ENCODE measurements around the gene PTPRN2.

The PTPRN2 gene

GRCh38 chr7:158002486-158003080 lies 585.0 kb downstream of the PTPRN2 start:
- Histone ChIP-seq H3K9me3 (ENCODE audit: low read length) (no peaks in the 10 kb centered on the region), H3K27ac (ENCODE audit: low read depth, low read length) (no peak overlapping the region), H3K27me3 (ENCODE audit: control insufficient read depth in 1 of 2, insufficient read depth in 2 of 2, low read length in 2 of 2) (no peaks in the 10 kb centered on the region), H3K4me1 (ENCODE audit: insufficient read depth, low read length) (no peaks in the 10 kb centered on the region), H3K9ac (ENCODE audit: low read length) (no peak overlapping the region), H3K4me3 (ENCODE audit: low read depth in 1 of 2, low read length in 2 of 2) (no peak overlapping the region), H3K36me3 (ENCODE audit: insufficient read depth, low read length) (no peaks in the 10 kb centered on the region)

- H3K27ac ChIP-seq (ENCODE audit: low read depth, low read length) = no peak overlapping the region
- no peaks in the 10 kb centered on the region for H3K9me3 ChIP-seq (ENCODE audit: low read length)
- H3K36me3 ChIP-seq (ENCODE audit: insufficient read depth, low read length) = no peaks in the 10 kb centered on the region
- no peak overlapping the region for H3K4me3 ChIP-seq (ENCODE audit: low read depth in 1 of 2, low read length in 2 of 2)
- no peaks in the 10 kb centered on the region for H3K27me3 ChIP-seq (ENCODE audit: control insufficient read depth in 1 of 2, insufficient read depth in 2 of 2, low read length in 2 of 2)
- H3K4me1 ChIP-seq (ENCODE audit: insufficient read depth, low read length) = no peaks in the 10 kb centered on the region
- no peak overlapping the region for H3K9ac ChIP-seq (ENCODE audit: low read length)
Measured at GRCh38 chr7:158001621-158002320, 585.9 kb downstream of the PTPRN2 start.

- H3K36me3 ChIP-seq (ENCODE audit: insufficient read depth, low read length) = no peaks in the 10 kb centered on the region
- no peak overlapping the region for H3K27ac ChIP-seq (ENCODE audit: low read depth, low read length)
- H3K9ac ChIP-seq (ENCODE audit: low read length) = no peak overlapping the region
- H3K9me3 ChIP-seq (ENCODE audit: low read length) = no peaks in the 10 kb centered on the region
- H3K4me3 ChIP-seq (ENCODE audit: low read depth in 1 of 2, low read length in 2 of 2) = no peak overlapping the region
- H3K27me3 ChIP-seq (ENCODE audit: control insufficient read depth in 1 of 2, insufficient read depth in 2 of 2, low read length in 2 of 2) = no peaks in the 10 kb centered on the region
- no peaks in the 10 kb centered on the region for H3K4me1 ChIP-seq (ENCODE audit: insufficient read depth, low read length)
Measured at GRCh38 chr7:158001003-158001402, 586.6 kb downstream of the PTPRN2 start.

- H3K9ac ChIP-seq (ENCODE audit: low read length) = no peak overlapping the region
- no peaks in the 10 kb centered on the region for H3K36me3 ChIP-seq (ENCODE audit: insufficient read depth, low read length)
- H3K27ac ChIP-seq (ENCODE audit: low read depth, low read length) = no peak overlapping the region
Measured at GRCh38 chr7:158000160-158000559, 587.5 kb downstream of the PTPRN2 start.

DNA sequence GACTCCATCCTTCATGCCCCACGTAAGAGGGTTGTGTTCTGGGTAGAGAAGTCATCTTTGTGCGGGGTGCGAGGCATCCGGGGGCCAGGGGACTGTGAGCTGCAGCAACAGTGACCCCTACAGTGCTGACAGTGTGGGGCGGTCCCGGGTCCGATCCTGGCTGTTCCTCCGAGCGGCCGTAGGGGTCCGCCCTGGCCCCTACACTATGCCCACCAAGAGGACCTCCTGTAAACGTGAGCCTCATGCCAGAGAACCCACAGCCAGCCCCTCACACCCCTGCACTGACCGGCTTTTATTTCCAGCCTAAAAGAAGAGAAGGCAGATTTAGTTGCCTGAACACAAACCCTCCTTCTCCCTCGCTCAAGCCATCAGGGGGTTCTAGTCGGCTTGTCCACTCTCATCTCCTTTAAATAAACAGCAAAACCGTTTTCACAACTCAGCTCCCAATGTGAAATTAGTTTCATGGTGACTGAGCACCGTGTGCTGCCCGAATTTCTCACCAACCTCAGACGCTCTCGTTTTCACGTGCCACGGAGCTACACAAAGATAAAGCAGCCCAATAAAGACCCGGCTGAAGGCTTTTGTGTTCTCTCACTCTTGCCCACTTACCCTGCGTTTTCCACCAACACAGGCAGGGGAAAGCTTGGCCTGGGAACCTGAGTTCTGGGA lies 588.6 kb downstream of the PTPRN2 start:
- H3K36me3 ChIP-seq (ENCODE audit: insufficient read depth, low read length) = no peaks in the 10 kb centered on the region
- no peaks in the 10 kb centered on the region for H3K9me3 ChIP-seq (ENCODE audit: low read length)
- no peak overlapping the region for H3K9ac ChIP-seq (ENCODE audit: low read length)
- H3K4me1 ChIP-seq (ENCODE audit: insufficient read depth, low read length) = no peaks in the 10 kb centered on the region
- no peaks in the 10 kb centered on the region for H3K27me3 ChIP-seq (ENCODE audit: control insufficient read depth in 1 of 2, insufficient read depth in 2 of 2, low read length in 2 of 2)
- H3K4me3 ChIP-seq (ENCODE audit: low read depth in 1 of 2, low read length in 2 of 2) = no peak overlapping the region
- H3K27ac ChIP-seq (ENCODE audit: low read depth, low read length) = no peak overlapping the region

More at GRCh38 chr7:158000160-158000559, 587.5 kb downstream of the PTPRN2 start:
- Histone ChIP-seq H3K4me3 (ENCODE audit: low read depth in 1 of 2, low read length in 2 of 2) (no peak overlapping the region), H3K4me1 (ENCODE audit: insufficient read depth, low read length) (no peaks in the 10 kb centered on the region), H3K9me3 (ENCODE audit: low read length) (no peaks in the 10 kb centered on the region), H3K27me3 (ENCODE audit: control insufficient read depth in 1 of 2, insufficient read depth in 2 of 2, low read length in 2 of 2) (no peaks in the 10 kb centered on the region)

DNA sequence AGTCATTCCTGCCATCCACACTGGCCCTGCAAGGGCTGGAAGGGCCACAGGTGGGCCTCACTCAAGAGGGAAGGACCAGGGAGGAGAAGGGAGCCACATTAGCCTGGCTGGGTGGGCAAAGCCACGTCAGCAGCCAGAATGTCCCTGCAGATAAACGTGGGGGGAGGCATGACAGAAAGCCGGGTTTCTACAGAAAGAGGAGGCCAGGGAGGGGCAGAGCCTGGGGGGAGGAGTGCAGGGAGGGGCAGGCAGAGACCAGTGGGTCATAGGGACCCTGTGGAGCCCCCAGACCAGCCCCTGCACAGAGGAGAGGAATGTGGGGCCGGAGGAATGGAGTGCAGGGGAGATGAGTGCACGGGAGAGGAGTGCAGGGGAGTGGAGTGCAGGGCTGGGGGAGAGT lies 590.2 kb downstream of the PTPRN2 start:
- Histone ChIP-seq H3K9ac (ENCODE audit: low read length) (no peak overlapping the region), H3K9me3 (ENCODE audit: low read length) (no peaks in the 10 kb centered on the region), H3K4me3 (ENCODE audit: low read depth in 1 of 2, low read length in 2 of 2) (no peak overlapping the region), H3K36me3 (ENCODE audit: insufficient read depth, low read length) (no peaks in the 10 kb centered on the region), H3K27me3 (ENCODE audit: control insufficient read depth in 1 of 2, insufficient read depth in 2 of 2, low read length in 2 of 2) (no peaks in the 10 kb centered on the region), H3K27ac (ENCODE audit: low read depth, low read length) (no peak overlapping the region), H3K4me1 (ENCODE audit: insufficient read depth, low read length) (no peaks in the 10 kb centered on the region)

DNA sequence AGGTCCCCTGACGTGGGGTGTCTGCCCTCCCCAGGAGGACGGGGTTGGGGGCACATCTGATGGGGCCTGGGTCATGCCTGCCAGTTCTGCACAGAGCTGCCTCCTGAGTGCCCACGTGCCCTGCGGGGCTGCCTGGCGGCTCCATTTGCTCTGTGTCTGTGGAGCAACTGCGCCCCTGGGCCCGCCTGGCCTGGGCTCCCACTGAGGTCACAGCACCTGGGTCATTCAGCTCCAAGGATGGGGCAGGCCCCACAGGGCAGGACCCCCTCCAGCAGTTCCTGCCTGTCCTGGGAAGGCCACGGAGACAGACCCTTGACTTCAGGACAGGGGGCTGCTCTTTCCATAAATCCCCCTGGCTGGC lies 590.6 kb downstream of the PTPRN2 start:
- H3K36me3 ChIP-seq (ENCODE audit: insufficient read depth, low read length) = no peaks in the 10 kb centered on the region
- no peak overlapping the region for H3K27ac ChIP-seq (ENCODE audit: low read depth, low read length)
- no peaks in the 10 kb centered on the region for H3K4me1 ChIP-seq (ENCODE audit: insufficient read depth, low read length)
- no peak overlapping the region for H3K9ac ChIP-seq (ENCODE audit: low read length)
- no peaks in the 10 kb centered on the region for H3K27me3 ChIP-seq (ENCODE audit: control insufficient read depth in 1 of 2, insufficient read depth in 2 of 2, low read length in 2 of 2)
- no peaks in the 10 kb centered on the region for H3K9me3 ChIP-seq (ENCODE audit: low read length)
- H3K4me3 ChIP-seq (ENCODE audit: low read depth in 1 of 2, low read length in 2 of 2) = no peak overlapping the region

GRCh38 chr7:157996359-157997079 lies 591.1 kb downstream of the PTPRN2 start:
- H3K36me3 ChIP-seq (ENCODE audit: insufficient read depth, low read length) = no peaks in the 10 kb centered on the region
- no peaks in the 10 kb centered on the region for H3K9me3 ChIP-seq (ENCODE audit: low read length)
- H3K27ac ChIP-seq (ENCODE audit: low read depth, low read length) = no peak overlapping the region
- H3K9ac ChIP-seq (ENCODE audit: low read length) = no peak overlapping the region
- no peak overlapping the region for H3K4me3 ChIP-seq (ENCODE audit: low read depth in 1 of 2, low read length in 2 of 2)
- H3K4me1 ChIP-seq (ENCODE audit: insufficient read depth, low read length) = no peaks in the 10 kb centered on the region
- no peaks in the 10 kb centered on the region for H3K27me3 ChIP-seq (ENCODE audit: control insufficient read depth in 1 of 2, insufficient read depth in 2 of 2, low read length in 2 of 2)

DNA sequence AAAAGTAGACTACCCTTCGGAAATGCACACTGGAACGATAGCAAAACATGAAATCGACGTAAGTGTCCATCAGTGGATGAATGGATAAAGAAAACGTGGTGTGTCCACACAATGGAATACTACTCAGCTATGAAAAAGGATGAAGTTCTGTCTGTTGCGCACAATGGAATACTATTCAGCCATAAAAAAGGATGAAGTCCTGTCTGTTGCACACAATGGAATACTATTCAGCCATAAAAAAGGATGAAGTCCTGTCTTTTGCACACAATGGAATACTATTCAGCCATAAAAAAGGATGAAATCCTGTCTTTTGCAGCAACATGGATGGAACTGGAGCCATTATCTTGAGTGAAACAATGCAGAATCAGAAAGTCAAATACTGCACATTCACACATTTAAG lies 591.8 kb downstream of the PTPRN2 start:
- Histone ChIP-seq H3K27ac (ENCODE audit: low read depth, low read length) (no peak overlapping the region), H3K9ac (ENCODE audit: low read length) (no peak overlapping the region), H3K36me3 (ENCODE audit: insufficient read depth, low read length) (no peaks in the 10 kb centered on the region), H3K9me3 (ENCODE audit: low read length) (no peaks in the 10 kb centered on the region), H3K4me3 (ENCODE audit: low read depth in 1 of 2, low read length in 2 of 2) (no peak overlapping the region), H3K4me1 (ENCODE audit: insufficient read depth, low read length) (no peaks in the 10 kb centered on the region), H3K27me3 (ENCODE audit: control insufficient read depth in 1 of 2, insufficient read depth in 2 of 2, low read length in 2 of 2) (no peaks in the 10 kb centered on the region)

DNA sequence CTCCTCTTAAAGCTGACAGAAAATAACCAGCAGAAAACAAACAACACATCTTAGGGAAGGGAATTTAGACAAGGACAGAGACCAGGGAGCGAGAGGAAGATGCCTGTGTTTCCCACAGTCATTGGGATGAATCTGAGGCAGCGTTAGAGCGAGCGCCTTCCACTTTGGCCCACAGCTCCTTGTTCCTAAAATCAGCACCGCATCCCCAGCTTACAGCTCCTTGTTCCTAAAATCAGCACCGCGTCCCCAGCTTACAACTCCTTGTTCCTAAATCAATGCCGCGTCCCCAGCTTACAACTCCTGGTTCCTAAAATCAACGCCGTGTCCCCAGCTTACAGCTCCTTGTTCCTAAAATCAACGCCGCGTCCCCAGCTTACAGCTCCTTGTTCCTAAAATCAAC lies 593.3 kb downstream of the PTPRN2 start:
- Histone ChIP-seq H3K36me3 (ENCODE audit: insufficient read depth, low read length) (no peaks in the 10 kb centered on the region), H3K27me3 (ENCODE audit: control insufficient read depth in 1 of 2, insufficient read depth in 2 of 2, low read length in 2 of 2) (no peaks in the 10 kb centered on the region), H3K9ac (ENCODE audit: low read length) (no peak overlapping the region), H3K9me3 (ENCODE audit: low read length) (no peaks in the 10 kb centered on the region), H3K27ac (ENCODE audit: low read depth, low read length) (no peak overlapping the region), H3K4me1 (ENCODE audit: insufficient read depth, low read length) (no peaks in the 10 kb centered on the region), H3K4me3 (ENCODE audit: low read depth in 1 of 2, low read length in 2 of 2) (no peak overlapping the region)

- Histone ChIP-seq H3K4me3 (ENCODE audit: low read depth in 1 of 2, low read length in 2 of 2) (no peak overlapping the region), H3K9me3 (ENCODE audit: low read length) (no peaks in the 10 kb centered on the region), H3K27ac (ENCODE audit: low read depth, low read length) (no peak overlapping the region), H3K36me3 (ENCODE audit: insufficient read depth, low read length) (no peaks in the 10 kb centered on the region), H3K9ac (ENCODE audit: low read length) (no peak overlapping the region), H3K27me3 (ENCODE audit: control insufficient read depth in 1 of 2, insufficient read depth in 2 of 2, low read length in 2 of 2) (no peaks in the 10 kb centered on the region), H3K4me1 (ENCODE audit: insufficient read depth, low read length) (no peaks in the 10 kb centered on the region)
Measured at GRCh38 chr7:157993406-157994105, 594.1 kb downstream of the PTPRN2 start.

All from muscle layer of colon (tissue), 2 donors.